ENCODE measurements around the gene LUC7L3.
"Not testable (repeated sequence)": the region's sequence is repeated elsewhere in the genome, so short reads cannot be mapped to it uniquely, and the experiment has no call there.

Gene LUC7L3

GRCh38 chr17:50710650-50711049, 8.8 kb upstream of the LUC7L3 start:
- DNase-seq = no peak

DNA sequence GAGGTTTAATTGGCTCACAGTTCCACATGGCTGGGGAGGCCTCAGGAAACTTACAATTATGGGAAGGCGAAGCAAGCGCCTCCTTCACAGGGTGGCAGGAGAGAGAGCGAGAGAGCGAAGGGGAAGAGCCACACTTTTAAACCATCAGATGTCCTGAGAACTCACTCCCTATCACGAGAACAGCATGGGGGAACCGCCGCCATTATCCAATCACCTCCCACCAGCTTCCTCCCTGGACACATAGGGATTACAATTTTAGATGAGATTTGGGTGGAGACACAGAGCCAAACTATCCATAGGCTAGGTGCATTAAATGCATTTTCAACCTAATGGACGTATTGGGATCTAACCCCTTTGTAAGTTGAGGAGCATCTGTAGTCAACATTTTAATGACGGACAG, 6.8 kb upstream of the LUC7L3 start:
- DNase-seq = no peak

DNA sequence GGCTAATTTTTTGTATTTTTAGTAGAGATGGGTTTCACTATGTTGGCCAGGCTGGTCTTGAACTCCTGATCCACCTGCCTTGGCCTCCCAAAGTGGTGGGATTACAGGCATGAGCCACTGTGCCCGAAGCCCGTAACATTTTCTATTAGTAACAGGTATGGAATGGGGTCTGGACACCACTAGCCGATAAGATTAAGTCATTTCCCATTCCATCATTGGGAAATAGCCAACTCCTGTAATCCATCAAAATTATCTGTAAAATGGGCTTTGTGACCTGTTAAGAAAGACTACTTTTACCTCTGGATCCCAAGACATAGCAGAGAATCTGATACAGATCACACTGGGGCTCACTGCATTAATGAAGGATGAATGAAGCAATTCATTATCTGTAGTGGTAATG, 3.9 kb upstream of the LUC7L3 start:
- no peak for DNase-seq

- DNase-seq = no peak
Measured at GRCh38 chr17:50719924-50720794, 756 bp downstream of the LUC7L3 start.

DNA sequence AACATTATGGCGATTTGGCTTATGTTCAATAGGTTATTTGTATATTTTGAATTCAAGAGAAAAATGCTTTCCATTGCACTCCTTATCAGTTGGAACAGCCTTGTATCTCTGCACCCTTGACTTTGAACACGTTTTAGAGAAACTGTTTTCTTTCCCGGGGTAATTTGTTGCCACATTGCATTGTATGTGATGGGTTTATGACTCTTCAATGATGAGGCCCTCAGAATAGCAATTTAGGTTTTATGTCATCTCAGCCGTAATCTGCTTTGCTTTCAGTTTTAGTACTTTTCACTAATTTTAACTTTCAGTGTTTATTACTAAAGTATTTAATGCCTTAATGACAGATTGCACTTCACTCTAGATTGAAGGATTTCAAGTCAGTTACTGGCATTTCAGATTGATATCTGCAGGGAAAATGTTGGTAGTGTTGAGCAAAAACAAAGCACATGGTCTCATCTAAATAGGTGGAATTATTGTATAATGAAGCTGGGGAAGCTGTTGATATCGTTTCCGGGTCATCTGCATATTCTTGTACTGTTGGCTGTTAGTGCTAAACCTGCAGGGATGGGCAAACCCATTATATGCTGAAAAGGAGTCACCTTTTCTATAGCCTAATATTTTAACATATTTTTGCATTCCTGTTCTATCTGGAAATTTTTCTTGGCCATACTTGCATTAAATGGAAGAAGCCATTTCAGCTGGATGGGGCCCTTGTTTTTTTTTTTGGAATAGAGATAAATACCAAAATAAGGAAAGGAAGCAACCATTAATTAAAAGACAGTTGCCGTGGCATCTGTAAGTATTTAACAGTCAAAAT, 2.0 kb downstream of the LUC7L3 start:
- no peak for DNase-seq

GRCh38 chr17:50722746-50723145, 3.3 kb downstream of the LUC7L3 start:
- DNase-seq = no peak

DNA sequence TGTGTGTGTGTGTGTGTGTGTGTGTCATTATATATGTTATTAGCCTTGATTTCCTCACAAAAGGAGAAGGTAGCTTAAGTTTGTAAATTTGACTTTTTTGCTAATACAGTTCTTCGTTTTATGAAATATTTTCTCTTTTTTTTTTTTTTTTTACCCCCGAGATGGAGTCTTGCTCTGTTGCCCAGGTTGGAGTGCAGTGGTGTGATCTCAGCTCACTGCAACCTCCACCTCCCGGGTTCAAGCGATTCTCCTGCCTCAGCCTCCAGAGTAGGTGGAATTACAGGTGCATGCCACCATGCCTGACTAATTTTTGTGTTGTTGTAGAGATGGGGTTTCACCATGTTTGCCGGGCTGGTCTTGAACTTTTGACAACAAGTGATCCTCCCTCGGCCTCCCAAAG, 5.2 kb downstream of the LUC7L3 start:
- DNase-seq = not testable (repeated sequence)

- DNase-seq = no peak
Measured at GRCh38 chr17:50725769-50726655, 6.6 kb downstream of the LUC7L3 start.

GRCh38 chr17:50728112-50728429, 8.7 kb downstream of the LUC7L3 start:
- DNase-seq = no peak

GRCh38 chr17:50728881-50729765, 9.7 kb downstream of the LUC7L3 start:
- DNase-seq = no peak

DNA sequence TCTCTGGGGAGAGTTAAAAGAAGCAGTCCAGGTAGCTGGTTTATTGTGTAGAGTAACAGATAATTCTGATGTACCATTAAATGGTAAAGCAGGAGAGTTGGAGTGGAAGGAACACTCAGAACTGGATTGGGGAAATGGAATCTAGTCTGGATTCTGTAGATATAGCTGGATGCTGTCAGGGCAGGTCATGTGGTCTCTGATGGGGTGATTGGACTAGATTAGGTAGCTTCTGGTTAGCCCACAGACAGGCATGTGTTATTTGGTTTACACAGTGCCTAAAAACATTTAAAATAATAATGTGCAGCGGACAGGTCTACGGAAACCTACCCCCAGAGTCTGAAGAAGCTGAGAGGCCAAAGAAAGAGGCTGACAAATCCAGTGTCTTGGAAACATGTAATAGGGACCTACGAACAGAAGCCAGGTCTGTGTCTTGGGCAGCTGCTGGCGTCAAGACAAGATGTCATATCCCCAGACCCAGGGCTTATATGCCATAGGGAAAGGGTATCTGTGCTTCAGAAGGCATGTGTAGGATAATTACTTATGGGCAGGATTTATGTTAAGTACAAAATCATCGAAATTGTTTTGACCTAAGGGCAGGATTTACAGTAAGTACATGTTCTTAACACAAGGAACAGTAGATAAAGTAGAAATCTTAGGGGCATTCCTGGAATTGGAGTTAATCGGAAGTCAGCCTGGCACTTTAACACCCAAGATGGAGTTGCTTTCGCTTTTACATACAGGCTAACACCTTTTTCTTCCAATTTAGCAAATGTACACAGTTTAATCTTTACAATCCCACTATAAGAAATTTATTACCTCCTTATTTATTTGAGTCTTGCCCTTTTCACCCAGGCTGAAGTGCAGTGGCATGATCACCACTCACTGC, 12.4 kb downstream of the LUC7L3 start:
- DNase-seq = no peak

DNA sequence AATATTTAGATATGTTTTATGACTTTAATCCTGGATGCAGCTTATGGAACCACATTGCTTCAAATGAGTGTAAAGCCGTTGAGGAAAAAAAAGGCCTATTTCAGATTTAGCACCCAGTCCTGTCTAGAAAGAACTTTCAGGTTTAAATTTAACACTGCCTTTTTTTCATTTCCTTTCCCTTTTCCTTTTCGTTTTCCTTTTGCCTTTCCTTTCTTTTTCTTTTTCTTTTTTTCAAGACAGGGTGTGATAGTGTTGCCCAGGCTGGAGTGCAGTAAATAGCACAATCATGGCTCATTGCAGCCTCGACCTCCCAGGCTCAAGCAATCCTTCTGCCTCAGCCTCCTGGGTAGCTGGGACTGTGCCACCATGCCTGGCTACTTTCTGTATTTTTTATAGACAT, 15.9 kb downstream of the LUC7L3 start:
- no peak for DNase-seq

DNA sequence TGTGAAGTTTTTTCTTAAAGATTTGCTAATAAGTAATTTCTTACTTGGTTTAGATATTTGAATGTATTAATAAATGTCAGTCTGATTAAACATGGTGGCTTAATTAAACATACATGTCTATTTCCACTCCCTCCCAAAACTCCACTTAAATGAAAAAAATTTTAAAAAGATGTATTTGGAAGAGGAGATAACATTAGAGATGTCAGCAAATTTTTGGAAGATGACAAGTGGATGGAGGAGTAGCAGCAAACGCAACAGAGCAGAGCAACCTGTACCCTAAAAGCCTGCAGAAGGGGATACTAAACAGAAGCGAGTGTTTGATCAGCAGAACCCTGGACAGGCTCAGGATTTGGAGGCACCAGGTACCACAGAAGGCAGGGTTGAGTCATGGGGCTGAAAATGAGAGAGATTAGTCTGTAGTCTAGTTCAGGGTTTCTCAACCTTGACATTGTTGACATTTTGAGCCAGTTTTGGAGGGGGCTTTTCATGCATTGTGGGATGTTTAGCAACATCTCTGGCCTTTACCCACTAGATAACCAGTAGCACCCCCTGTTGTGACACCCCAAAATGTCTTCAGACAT, 17.8 kb downstream of the LUC7L3 start:
- DNase-seq = no peak

GRCh38 chr17:50739098-50739497, 19.7 kb downstream of the LUC7L3 start:
- no peak for DNase-seq

- no peak for DNase-seq
Measured at GRCh38 chr17:50745631-50746030, 26.2 kb downstream of the LUC7L3 start.

DNA sequence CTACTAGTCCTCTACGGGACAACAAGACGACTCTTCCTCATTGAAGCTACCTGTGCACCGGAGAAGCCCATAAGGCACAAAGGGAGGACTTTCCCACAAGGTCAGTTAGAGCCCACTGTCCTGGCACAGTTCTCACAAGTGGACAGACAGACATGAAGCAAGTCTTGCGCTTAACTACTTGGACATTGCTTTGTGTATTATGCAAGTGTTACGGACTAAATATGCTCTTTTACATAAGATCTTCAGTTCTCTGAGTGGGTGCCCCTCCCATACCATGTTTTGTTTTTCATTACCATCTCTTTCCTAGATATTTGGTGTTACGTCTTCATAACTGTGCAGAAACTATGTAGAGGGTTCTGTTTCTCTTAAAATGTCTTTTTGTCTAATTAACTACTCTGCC, 29.8 kb downstream of the LUC7L3 start:
- no peak for DNase-seq

DNA sequence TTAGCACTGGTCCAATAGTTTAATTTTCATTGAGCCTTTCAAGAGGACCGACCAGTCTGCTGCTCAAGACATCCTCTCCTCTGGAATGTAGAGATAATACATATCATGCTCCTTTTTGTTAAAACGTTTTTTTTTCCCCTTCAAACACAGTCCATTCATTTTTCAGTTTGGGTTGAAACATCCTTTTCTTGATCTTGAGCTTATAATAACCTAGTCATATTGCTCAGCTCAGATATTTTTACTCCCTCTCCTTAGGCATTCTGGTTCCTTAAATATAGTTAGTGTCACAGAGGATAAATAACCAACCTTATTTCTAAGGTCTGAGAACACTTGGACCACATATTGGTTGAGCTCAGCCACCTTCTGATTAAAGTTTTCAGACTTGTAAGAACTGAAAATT, 35.1 kb downstream of the LUC7L3 start:
- DNase-seq = no peak

GRCh38 chr17:50758524-50758923, 39.1 kb downstream of the LUC7L3 start:
- no peak for DNase-seq

DNA sequence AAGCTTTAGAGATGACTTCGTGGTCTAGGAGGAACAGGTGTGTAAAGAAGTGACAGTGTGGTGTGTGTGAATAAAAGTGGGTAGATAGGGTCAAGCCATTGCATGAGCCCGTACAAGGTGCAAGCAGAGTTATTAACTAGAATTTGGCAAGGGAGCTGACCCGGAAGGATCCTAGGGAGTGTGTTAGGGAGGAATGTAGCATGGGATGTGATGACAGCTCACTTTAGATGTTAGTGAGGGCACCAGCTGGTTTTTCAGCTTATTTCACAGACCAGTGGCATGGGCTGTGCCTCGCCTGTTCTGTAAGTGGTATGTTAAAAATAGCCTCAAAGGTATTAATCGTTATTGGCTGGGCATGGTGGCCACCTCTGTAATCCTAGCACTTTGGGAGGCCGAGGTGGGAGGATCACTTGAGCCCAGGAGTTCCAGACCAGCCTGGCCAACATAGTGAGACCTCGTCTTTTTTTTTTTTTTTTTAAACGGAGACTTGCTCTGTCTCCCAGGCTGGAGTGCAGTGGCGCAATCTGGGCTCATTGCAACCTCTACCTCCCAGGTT, 39.7 kb downstream of the LUC7L3 start:
- no peak for DNase-seq

GRCh38 chr17:50762177-50762576, 42.8 kb downstream of the LUC7L3 start:
- DNase-seq = no peak

Data from NCI-H1105 (cell line).